Hippocampal formation (tissue), 2 donors: ENCODE measurements around the gene CCDC171.
"Not testable (repeated sequence)": the region's sequence is repeated elsewhere in the genome, so short reads cannot be mapped to it uniquely, and the experiment has no call there.

ENCODE experiments used
- DNase-seq, 2 donors: peaks; one replicate each; lab custom pipeline; 2025; lab: John Stamatoyannopoulos, UW

The CCDC171 gene

DNA sequence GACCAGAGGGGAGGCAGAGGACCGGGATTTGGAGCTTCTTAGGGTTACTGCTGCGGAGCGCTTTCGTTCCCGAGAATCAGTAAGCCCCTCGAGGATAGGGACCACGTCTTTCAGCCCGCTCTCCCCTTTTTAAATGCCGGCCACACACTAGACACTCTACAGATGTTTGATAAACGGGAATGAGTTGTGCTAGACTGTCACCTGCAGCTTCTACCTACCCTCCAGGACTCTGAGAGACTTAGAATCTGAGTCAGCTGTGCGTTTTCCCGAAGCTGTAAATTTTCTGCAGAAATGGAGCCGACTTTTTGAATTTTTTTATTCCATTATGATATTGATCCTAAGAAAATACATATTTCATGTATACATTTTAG is 670 bp downstream of the CCDC171 start:
- DNase-seq: no peak

DNA sequence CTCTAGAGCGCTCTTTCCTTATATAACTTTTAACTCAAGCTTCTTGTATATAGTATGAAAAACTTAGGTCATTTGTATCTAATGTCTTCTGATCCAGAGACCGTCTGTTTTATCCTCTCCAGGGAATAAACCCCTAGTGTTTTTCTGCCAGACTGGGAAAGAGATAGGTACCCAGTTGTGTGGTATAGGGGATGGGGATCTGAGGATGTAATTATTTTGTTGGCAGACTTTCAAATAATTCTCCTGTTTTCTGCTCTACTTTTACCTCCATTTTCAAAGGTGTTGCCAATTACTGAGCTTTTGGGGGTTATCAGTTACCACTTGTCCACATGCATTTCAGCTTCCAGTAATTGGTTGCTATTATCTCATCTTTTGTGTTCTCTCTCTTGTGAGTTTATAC is 17.9 kb downstream of the CCDC171 start:
- DNase-seq: no peak

DNA sequence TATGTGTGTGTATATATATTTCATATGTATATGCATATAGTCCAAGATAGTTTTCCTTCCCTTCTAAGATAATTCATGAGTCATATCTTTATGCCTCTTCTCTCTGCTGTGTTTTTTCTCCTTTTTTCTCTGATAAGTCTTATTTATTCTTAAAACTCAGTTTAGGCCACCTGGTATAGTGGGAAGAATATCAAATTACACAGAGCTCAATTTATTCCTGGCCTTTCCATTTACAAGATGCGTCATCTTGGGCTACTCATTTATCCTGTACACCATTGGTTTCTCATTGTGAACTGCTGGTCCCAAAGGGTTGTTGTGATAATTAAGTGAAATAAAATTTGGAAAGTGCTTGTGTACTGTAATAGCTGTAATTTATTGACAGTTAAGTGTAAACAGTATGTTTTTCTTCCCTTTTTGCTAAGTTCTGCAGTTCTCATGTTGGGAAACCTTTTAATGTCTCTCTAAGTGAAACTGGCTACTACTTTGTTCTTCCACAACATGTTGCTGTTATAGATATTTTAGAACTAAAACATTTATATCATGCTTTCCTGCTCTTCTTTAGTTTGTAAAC is 19.4 kb downstream of the CCDC171 start:
- DNase-seq: no peak

DNA sequence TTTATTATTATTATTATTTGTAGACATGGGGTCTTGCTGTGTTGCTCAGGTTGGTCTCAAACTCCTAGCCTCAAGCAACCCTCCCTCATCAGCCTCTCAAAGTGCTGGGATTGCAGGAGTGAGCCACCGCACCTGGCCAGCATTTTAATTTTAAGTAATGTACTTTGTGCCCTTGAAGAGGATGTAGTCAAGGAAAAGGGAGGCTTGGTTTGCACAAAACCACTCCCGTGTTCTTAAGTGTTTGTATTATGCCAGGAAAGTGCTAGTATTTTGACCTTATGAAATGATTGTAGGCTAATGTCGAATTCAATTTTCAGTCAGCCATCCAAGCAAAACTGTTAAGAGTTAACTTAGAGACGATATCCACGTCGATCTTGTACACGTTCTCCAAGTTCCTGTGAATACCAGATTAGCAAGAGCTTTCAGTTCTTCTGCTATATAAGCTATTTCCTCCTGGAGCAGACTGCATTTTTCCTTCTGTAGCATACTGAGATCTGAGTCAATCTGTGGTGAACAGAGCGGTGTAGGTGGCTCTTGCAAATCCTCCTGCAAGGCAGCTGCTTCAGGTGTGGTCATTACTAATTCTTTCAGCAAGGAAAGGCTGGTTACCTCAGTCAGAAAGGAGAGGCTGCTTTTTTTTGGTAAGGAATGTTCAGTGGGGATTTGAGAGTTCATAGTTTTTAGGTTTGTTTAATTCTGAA is 23.7 kb downstream of the CCDC171 start:
- DNase-seq: no peak

DNA sequence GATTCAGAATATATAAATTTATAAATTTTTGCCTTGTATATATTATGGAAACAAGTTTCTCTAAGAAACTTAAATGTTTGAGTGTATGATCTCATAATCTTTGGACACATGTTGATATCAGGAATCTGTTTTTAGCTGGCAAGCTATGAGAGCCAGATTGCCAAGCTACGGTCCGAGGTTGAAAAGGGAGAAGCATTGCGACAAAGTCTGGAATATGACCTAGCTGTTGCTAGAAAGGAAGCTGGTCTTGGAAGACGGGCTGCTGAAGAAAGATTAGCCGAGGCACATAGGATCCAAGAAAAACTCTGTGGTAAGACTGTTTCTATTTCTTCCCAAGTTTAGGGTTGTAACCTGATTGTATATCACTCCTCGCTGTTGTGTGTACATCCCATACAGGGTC is 25.9 kb downstream of the CCDC171 start:
- no peak for DNase-seq

DNA sequence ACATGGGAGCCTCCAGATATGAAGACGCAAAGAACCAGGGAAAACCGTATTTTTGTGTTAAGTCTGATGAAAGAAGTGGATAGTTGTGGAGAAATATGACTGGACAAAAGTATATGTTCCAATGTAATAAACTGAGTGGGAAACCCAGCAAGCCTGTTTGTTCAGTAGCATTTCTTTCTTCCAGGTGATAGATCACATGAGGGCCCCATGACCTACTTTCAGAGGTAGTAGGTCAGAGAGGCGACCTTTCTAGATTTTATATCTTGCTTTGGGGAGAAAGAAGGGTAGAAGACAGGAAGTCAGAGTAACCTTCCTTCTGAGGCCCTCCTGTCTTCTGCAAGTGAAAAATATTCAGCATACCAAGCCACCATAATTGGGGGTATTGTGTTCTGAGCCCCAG is 31.5 kb downstream of the CCDC171 start:
- no peak for DNase-seq

DNA sequence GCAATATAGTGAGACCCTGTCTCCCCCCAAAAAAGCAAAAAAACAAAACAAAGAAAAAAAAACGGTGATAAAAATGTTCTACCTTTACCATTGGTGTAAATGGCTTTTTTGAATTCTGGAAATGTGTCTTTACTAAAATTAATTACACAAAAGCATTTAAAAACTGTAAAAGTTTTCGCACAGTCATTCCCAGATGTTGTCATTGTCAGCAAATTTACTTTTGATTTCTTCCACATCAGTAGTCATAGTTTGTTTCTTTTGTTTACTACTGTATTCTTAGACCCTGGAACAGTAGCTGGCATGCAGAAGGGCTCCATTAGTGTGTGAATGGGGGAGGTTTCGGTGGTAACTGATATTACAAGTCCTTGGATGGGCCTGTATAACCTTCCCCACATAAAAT is 39.5 kb downstream of the CCDC171 start:
- no peak for DNase-seq

DNA sequence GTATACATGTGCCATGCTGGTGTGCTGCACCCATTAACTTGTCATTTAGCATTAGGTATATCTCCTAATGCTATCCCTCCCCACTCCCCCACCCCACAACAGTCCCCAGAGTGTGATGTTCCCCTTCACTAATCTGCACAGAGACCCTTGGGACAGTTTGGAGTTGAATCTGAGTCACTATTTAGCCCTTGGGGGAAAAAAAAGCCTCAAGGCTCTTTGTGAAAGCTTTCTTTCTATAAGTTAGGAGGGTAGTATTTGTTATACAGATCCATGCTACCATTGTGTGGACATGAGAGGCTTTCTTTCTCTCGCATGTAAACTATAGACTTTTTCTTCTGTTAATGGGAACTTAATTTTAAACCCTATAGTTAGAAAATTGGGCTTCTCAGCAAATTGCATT is 40.1 kb downstream of the CCDC171 start:
- DNase-seq: not testable (repeated sequence)

DNA sequence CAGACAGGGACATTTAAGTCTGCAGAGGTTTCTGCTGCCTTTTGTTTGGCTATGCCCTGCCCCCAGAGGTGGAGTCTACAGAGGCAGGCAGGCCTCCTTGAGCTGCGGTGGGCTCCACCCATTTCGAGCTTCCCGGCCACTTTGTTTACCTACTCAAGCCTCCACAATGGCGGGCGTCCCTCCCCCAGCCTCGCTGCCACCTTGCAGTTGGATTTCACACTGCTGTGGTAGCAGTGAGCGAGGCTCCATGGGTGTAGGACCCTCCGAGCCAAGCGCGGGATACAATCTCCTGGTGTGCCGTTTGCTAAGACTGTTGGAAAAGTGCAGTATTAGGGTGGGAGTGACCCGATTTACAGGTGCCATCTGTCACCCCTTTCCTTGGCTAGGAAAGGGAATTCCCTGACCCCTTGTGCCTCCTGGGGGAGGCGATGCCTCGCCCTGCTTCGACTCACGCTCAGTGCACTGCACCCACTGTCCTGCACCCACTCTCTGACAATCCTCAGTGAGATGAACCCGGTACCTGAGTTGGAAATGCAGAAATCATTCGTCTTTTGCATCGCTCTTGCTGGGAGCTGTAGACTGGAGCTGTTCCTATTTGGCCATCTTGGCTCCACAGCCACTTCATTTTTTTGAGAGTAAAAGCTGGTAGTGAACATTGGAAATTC is 48.0 kb downstream of the CCDC171 start:
- DNase-seq: not testable (repeated sequence)

DNA sequence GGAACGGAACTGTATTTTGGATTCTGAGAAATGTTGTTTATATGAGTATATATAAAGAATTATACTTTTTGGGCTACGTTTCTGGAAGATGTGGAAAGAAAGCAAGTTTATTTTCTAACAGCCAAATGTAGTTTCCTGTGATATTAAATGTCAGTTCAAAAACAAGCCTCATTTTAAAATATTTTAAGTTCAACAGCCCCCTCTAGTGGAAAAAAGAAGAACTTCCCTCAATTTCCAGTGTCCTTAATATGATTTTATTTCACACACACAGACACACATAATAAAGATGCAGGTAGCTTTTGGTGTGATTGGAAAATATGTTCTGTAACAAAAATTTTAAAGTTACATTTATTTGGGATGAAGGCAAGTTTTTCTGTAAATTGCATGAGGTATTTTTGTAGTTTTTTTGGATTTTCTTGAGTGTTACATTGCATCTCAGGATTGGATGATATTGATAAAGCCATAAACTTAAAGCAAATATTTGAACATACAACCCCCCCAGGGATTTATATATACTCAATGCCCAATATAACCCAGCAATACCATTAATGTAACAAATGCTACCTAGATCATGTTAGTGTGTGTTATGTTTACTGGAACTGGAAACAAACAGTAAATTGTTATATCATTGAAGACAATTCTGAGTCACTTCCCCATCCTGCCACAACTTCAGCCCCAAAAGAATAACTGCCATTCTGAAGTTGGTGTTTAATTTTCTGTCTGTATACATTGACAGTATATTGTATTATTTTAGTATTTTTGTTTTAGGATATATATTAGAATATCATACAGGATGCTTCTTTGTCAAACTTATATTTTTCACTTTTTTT is 54.0 kb downstream of the CCDC171 start:
- peak in 1 of 2 donors; percentile 45 for DNase-seq

DNA sequence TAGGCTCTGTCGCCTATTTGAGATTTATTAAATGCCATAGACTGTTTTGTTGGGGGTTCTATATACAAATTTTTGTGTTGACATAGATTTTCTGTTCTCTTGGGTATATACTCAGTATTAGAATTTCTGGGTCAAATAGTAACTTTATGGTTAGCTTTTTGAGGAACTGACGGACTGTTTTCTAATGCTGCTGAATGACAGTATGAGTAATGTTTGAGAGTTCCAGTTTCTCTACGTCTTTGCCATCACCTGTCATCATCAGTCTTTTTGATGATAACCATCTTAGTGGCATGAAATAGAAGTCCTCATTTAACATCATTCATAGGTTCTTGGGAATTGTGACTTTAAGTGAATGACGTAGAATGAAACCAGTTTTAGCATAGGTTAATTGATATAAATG is 60.1 kb downstream of the CCDC171 start:
- DNase-seq: no peak

DNA sequence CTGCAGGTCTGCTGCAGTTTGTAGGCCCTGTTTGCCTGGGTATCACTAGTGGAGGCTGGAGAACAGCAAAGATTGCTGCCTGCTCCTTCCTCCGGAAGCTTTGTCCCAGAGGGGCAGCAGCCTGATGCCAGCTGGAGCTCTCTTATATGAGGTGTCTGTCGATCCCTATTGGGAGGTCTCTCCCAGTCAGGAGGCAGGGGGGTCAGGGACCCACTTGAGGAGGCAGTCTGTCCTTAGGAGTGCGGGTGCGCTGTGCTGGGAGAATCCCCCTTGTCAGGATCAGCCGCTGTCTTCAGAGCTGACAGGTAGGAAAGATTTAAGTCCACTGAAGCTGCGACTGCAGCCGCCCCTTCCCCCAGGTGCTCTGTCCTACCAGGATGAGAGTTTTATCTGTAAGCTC is 64.9 kb downstream of the CCDC171 start:
- DNase-seq: no peak

DNA sequence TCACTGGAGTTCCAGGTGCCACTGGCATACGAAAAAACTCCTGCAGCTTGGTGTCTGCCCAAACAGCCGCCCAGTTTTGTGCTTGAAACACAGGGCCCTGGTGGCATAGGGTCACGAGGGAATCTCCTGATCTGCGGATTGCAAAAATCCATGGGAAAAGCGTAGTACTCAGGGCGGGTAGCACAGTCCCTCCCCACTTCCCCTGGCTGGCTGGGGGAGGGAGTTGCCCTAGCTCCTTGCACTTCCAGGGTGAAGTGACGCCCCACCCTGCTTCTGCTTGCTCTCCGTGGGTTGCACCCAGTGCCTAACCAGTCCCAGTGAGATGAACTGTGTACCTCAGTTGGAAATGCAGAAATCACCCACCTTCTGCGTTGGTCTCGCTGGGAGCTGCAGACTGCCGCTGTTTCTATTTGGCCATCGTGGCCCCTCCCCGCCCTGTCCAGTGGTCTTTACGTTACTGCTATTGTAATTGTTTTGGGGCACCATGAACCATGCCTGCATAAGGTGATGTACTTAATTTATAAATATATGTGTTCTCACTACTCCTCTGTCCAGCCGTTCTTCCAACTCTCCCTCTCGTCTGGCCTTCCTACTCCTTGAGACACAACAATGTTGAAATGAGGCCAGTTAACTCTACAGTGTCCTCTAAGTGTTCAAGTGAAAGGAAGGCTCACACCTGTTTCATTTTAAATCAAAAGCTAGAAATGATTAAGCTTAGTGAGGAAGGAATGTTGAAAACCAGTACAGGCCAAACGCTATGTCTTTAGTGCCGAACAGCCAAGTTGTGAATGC is 65.9 kb downstream of the CCDC171 start:
- no peak for DNase-seq

DNA sequence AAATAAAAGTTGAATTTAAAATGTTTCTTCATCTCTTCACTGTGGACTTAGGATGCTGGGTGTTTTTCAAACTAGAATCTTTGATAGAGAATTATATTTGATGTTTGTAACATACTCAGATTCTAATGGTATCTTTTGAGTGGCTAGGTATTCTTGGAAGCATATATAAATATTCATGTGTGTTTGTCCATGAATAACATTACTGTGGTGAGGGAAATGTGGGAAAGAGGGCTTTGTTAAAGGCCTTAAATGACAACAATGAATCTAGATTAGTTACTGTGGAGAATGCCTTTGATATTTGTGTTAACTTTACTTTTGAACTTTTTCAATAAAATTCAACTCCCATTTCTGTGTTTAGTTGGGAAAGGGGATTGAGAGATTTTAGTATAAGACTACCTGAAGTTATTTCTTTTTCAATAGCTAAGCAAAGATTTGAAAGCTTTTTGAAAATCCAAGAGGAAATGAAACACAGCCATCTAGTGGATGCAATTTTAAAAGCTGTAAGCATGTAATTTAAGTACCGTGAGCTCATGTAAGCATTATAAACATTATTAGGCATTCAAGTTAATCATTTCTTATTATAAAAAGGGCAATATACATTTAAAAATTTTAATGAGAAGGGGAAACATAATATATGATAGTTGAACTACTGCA is 69.6 kb downstream of the CCDC171 start:
- peak in 1 of 2 donors; percentile 28 for DNase-seq

DNA sequence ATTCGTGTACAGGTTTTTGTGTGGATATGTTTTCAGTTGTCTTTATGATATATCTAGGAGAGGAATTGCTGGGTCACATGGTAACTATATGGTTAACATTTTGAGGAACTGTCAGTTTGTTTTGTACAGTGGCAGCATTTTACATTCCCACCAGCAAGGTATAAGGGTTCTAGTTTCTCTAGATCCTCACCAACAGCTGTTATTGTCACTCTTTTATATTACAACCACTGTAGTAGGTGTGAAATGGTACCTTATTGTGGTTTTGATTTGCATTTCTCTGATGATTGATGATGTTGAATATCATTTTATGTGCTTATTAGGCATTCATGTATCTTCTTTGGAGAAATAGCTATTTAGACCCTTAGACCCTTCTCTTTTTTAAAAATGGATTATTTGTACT is 82.9 kb downstream of the CCDC171 start:
- no peak for DNase-seq

DNA sequence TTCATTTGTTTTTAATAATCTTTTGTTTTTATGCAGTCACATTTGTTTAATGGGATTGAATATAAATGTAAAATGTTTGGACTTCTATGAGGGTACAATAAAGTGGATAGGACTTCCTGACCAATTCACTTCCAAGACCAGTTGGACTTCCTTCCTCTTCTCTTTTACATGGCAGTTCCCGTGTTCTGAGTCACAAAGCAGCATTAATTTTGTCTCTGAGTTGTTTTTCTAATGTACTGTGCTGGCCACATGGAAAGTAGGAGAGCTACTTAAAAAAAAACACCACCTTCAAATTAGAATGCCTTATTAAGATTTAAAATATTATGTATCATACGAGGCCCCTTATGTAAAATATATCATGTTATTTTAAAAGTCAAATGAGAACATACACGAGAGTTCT is 87.3 kb downstream of the CCDC171 start:
- DNase-seq: no peak

DNA sequence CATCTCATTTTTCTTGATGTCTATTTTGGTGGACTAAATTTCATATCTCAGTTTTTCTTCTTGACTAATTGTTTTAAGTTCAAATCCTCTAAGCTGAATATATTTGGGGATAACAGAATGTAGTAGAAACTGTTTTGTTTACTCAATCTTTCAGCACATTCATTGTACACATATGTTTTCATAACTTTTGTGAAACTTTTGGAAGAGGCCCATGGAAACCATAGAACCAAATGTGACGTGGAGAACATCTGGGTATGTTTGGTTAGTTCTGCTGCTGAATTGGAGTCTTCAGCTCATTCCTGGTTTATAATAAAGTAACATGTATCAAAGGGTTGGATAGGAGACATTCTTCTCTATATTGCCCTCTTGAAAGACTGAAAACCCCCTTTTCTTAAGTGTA is 88.4 kb downstream of the CCDC171 start:
- DNase-seq: no peak

DNA sequence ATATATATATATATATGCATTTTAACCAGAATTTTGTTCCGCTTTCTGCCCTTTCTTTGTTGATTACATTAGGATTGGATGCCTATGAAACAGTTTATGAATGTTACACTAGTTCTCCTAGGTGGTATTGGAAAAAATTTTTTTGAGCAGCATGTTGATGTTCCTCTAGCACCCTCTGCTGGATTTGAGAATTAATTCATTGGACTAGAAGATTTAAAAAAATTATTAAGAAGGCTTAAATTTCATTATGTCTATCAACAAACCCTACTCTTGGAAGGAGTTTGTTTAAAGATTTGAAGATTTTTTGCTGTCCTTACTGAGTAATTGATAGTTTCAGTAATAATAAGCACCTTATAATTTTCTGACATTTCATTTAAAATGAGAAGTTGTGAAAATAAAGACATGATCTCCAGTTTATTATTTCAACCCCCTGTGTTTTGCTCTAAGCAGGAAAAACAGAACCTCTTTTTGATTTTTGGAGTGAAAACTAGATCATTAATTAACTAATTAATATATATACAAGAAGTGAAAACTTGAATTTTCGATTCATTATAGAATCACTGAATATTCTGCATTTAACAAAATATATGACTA is 89.6 kb downstream of the CCDC171 start:
- peak in 1 of 2 donors; percentile 42 for DNase-seq

DNA sequence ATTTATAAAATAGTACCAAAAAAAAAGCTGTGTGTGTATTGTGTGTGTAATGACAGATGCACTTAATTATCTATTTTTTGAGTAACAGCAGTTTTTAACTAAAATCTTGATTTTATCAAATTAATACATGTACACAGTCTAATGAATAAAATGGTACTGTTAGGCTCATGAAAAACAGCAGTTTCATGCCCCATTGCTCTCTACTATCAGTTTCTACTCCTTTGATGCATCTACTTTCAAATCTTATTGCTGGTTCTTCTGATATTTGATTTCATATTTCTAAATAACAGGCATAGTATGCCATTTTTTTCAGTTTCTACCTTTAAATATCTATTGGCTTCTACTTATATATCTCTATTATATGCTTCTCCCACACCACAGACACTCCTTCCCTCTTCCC is 117.4 kb downstream of the CCDC171 start:
- no peak for DNase-seq

DNA sequence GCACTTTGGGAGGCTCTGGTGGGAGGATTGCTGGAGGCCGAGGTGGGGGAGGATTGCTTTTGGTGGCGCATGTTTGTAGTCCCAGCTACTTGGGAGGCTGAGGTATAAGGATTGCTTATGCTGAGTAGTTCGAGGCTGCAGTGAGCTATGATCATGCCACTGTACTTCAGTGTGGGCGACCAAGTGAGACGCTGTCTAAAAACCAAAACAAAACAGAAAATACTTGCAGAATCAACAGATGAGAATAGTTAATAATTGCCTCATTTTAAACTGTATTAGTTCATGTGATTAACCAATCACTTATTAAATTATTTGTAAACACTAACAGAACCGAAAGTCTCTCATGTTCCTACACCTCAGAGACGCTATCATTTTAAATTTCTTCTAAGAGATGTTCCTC is 118.1 kb downstream of the CCDC171 start:
- DNase-seq: no peak

DNA sequence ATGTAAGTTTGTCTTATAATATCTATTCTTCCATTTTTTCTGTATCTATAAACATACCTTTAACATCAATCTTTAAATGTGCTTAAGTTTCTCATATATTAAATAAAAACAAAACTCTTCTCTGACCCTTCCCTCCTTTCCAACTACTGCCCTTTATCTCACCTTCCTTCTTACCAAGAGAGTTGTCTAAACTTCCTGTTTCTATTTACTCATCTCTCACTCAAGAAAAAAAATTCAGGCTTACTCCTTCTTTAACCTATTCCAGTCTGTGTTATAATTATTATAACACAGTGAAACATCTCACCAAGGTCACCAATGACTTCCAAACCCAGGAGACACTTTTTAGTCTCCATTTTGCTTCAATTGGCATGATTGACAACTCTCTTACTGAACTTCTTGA is 140.9 kb downstream of the CCDC171 start:
- DNase-seq: no peak
